NT2/D1 (cell line): ENCODE measurements around the gene ACADSB.

Experiments used
- DNase-seq: peaks from one replicate; pipeline ENCODE4 v3.0.0-alpha.2; 2011; ENCODE audit warnings: low read depth, low spot score
- H3K27me3 ChIP-seq: 2 replicates; pipeline ENCODE4 v1.6.0; 2011; ENCODE audit warnings: mild to moderate bottlenecking; ENCODE audit not compliant: insufficient read length, insufficient read depth
- H3K36me3 ChIP-seq: 2 replicates; pipeline ENCODE4 v1.6.1; 2011; ENCODE audit warnings: mild to moderate bottlenecking, low read length, mixed read lengths; ENCODE audit not compliant: insufficient read depth, insufficient read length
- H3K4me1 ChIP-seq: 2 replicates; pipeline ENCODE4 v1.5.1; 2011; ENCODE audit not compliant: insufficient read depth, insufficient read length
- H3K4me3 ChIP-seq: 2 replicates; pipeline ENCODE4 v1.5.1; 2011; ENCODE audit warnings: low read depth; ENCODE audit not compliant: insufficient read length
- H3K9ac ChIP-seq: 2 replicates; pipeline ENCODE4 v1.6.0; 2011; ENCODE audit warnings: low read depth; ENCODE audit not compliant: insufficient read length
- H3K9me3 ChIP-seq: 2 replicates; pipeline ENCODE4 v1.5.1; 2011; ENCODE audit warnings: mild to moderate bottlenecking, low read length; ENCODE audit not compliant: insufficient read depth
- SUZ12 ChIP-seq: IDR thresholded peaks from 2 replicates; pipeline ENCODE4 v1.6.1; 2011; ENCODE audit not compliant: insufficient read length, insufficient read depth; ENCODE audit errors: extremely low read depth
- YY1 ChIP-seq: IDR thresholded peaks from 2 replicates; pipeline ENCODE4 v1.6.1; 2011; ENCODE audit not compliant: insufficient read length, insufficient read depth
- ZNF274 ChIP-seq: IDR thresholded peaks from 2 replicates; pipeline ENCODE4 v1.6.1; 2011; ENCODE audit warnings: mild to moderate bottlenecking, low read depth, low read length

ACADSB gene

GRCh38 chr10:123101872-123102271 lies 93.1 kb downstream of the ACADSB start:
- H3K9ac ChIP-seq, result no peak overlapping the region
- H3K36me3 ChIP-seq, result no peaks in the 10 kb centered on the region
- H3K9me3 ChIP-seq, result no peaks in the 10 kb centered on the region
- DNase-seq, result no peak
- H3K4me1 ChIP-seq, result no peaks in the 10 kb centered on the region
- H3K4me3 ChIP-seq, result no peak overlapping the region
- TF ChIP-seq SUZ12 (no peak), YY1 (no peak), ZNF274 (no peak)
- H3K27me3 ChIP-seq, result no peaks in the 10 kb centered on the region

GRCh38 chr10:123102673-123103072 lies 93.9 kb downstream of the ACADSB start:
- no peak for DNase-seq
- Histone ChIP-seq H3K4me1 (no peaks in the 10 kb centered on the region), H3K9ac (no peak overlapping the region), H3K4me3 (no peak overlapping the region), H3K9me3 (no peaks in the 10 kb centered on the region), H3K36me3 (no peaks in the 10 kb centered on the region), H3K27me3 (no peaks in the 10 kb centered on the region)
- TF ChIP-seq ZNF274, result no peak

GRCh38 chr10:123103944-123104343 lies 95.1 kb downstream of the ACADSB start:
- Histone ChIP-seq H3K27me3 (no peaks in the 10 kb centered on the region), H3K36me3 (no peaks in the 10 kb centered on the region), H3K9me3 (no peaks in the 10 kb centered on the region), H3K9ac (no peak overlapping the region), H3K4me3 (no peak overlapping the region), H3K4me1 (no peaks in the 10 kb centered on the region)
- TF ChIP-seq YY1 (no peak), ZNF274 (no peak), SUZ12 (no peak)
- no peak for DNase-seq
